Peyer's patch (tissue), 4 donors: ENCODE data around the gene NEK6.

Experiments used
- CTCF ChIP-seq, 6 experiments: fragments of 450-650 bp in 4 of 6; fragments of 200-600 bp in 2 of 6; sonication (generic) in 1 of 6; IDR thresholded peaks; one replicate each; pipeline ENCODE4 v1.5.1; 2017 to 2019; ENCODE audit warnings: antibody characterized with exemption in 6 of 6, mild to moderate bottlenecking in 3 of 6, moderate library complexity in 1 of 6
- POLR2A ChIP-seq, 2 donors: fragments of 450-650 bp; IDR thresholded peaks; one replicate each; pipeline ENCODE4 v1.5.1; 2017; ENCODE audit warnings: antibody characterized with exemption in 2 of 2, mild to moderate bottlenecking in 2 of 2, moderate library complexity in 2 of 2

GRCh38 chr9:124365036-124365435 lies 107.3 kb downstream of the NEK6 start:
- TF ChIP-seq CTCF (IDR thresholded peaks at IDR 0.05) = no peak
- no peak for TF ChIP-seq POLR2A (IDR thresholded peaks at IDR 0.05)
